GM10248 (cell line): ENCODE results near the gene SORL1.
A peak's percentile ranks its signal among the peaks of the same experiment; 100 is the strongest.

Experiments
- CTCF ChIA-PET: fragments of 300-600 bp; sonication (Branson Sonifier 250); formaldehyde crosslinking; extraction: SDS; loops from one replicate; lab custom pipeline; 2021; ENCODE audit warnings: antibody characterized with exemption; lab: Yijun Ruan, JAX
- POLR2A ChIA-PET: fragments of 350-650 bp; sonication (Branson Sonifier 250); formaldehyde crosslinking; extraction: SDS; loops from one replicate; lab custom pipeline; 2020; ENCODE audit warnings: antibody characterized with exemption; lab: Yijun Ruan, JAX
- DNase-seq: peaks from one replicate; pipeline ENCODE4 v3.0.0; 2012; ENCODE audit errors: extremely low spot score
- CTCF ChIP-seq: IDR thresholded peaks from 2 replicates; pipeline ENCODE4 v1.5.1; 2012; ENCODE audit warnings: mild to moderate bottlenecking, low read depth; ENCODE audit errors: extremely low read depth, missing control alignments, control extremely low read depth

The SORL1 gene

GRCh38 chr11:121444526-121444925 is 7.6 kb upstream of the SORL1 start:
- ChIA-PET CTCF (interaction anchor here (0.9 to 9.0 kb wide), 5 partner anchors 10 to 77 kb away, joined by 3 to 122 read pairs (median 10); no protein-coding TSS in a partner anchor), POLR2A (interaction anchor here (1.0 kb wide), 1 partner anchor 45 kb away, joined by 3 read pairs; no protein-coding TSS in a partner anchor)
- DNase-seq = no peak
- no peak for TF ChIP-seq CTCF

- POLR2A ChIA-PET = interaction anchor here (1.0 kb wide), 1 partner anchor 45 kb away, joined by 3 read pairs; no protein-coding TSS in a partner anchor
- no peak for DNase-seq
- CTCF ChIA-PET = interaction anchor here (0.9 to 9.0 kb wide), 5 partner anchors 11 to 77 kb away, joined by 3 to 122 read pairs (median 10); no protein-coding TSS in a partner anchor
- no peak for TF ChIP-seq CTCF
These were observed 6.9 kb upstream of the SORL1 start for GRCh38 chr11:121445071-121445768.

GRCh38 chr11:121446752-121447156 is 5.4 kb upstream of the SORL1 start:
- TF ChIP-seq CTCF = peak; percentile 3
- ChIA-PET POLR2A (interaction anchor here (0.6 kb wide), 2 partner anchors 19 to 119 kb away, joined by 3 read pairs; no protein-coding TSS in a partner anchor), CTCF (interaction anchor here (1.3 to 9.0 kb wide), 5 partner anchors 17 to 145 kb away, joined by 3 to 122 read pairs (median 3); no protein-coding TSS in a partner anchor)
- peak; percentile 31 for DNase-seq

GRCh38 chr11:121448011-121448410 is 4.1 kb upstream of the SORL1 start:
- POLR2A ChIA-PET = no interaction called here
- TF ChIP-seq CTCF = no peak
- CTCF ChIA-PET = interaction anchor here (2.1 to 9.0 kb wide), 2 partner anchors 15 to 143 kb away, joined by 5 to 122 read pairs; no protein-coding TSS in a partner anchor
- no peak for DNase-seq

GRCh38 chr11:121448431-121448941 is 3.6 kb upstream of the SORL1 start:
- ChIA-PET POLR2A (no interaction called here), CTCF (interaction anchor here (1.0 to 9.0 kb wide), 6 partner anchors 15 to 143 kb away, joined by 3 to 122 read pairs (median 9); no protein-coding TSS in a partner anchor)
- no peak for DNase-seq
- no peak for TF ChIP-seq CTCF

GRCh38 chr11:121449123-121449522 is 3.0 kb upstream of the SORL1 start:
- no peak for DNase-seq
- ChIA-PET POLR2A (no interaction called here), CTCF (interaction anchor here (1.0 to 9.0 kb wide), 9 partner anchors 8 to 142 kb away, joined by 3 to 122 read pairs (median 12); no protein-coding TSS in a partner anchor)
- no peak for TF ChIP-seq CTCF
